Right lobe of liver (tissue), 6 donors: ENCODE results near the gene PATZ1. TPM values are rescaled to one million over a fixed set of nuclear protein-coding genes. Genes with fewer than 3 reads are reported as not detected.

Experiments
- ATAC-seq, 4 donors: fragments of 200-7000 bp; cut with Tn5 transposase; one replicate each; pipeline ENCODE4 v1.9.1; 2020; ENCODE audit warnings: mild to moderate bottlenecking in 4 of 4, moderate library complexity in 4 of 4
- DNase-seq, 3 donors: peaks; one replicate each; pipeline ENCODE4 v3.0.0-alpha.2; 2020
- H3K27ac ChIP-seq, 3 donors: fragments of 200-600 bp; one replicate each; pipeline ENCODE4 v1.8.0; 2022
- H3K27me3 ChIP-seq, 2 donors: fragments of 200-600 bp; one replicate each; pipeline ENCODE4 v1.8.0; 2022
- H3K36me3 ChIP-seq, 4 donors: fragments of 200-600 bp; sonication (generic) in 1 of 4; one replicate each; pipeline versions ENCODE4 v1.5.1 to v1.8.0; 2017 to 2022; ENCODE audit warnings: control low read depth in 1 of 4
- H3K4me1 ChIP-seq, 4 donors: fragments of 200-600 bp; sonication (generic) in 1 of 4; one replicate each; pipeline versions ENCODE4 v1.5.1 to v1.8.0; 2017 to 2022; ENCODE audit warnings: control low read depth in 1 of 4
- H3K4me3 ChIP-seq, 3 donors: fragments of 200-600 bp; one replicate each; pipeline ENCODE4 v1.8.0; 2022
- H3K9me3 ChIP-seq, 4 donors: fragments of 200-600 bp; sonication (generic) in 1 of 4; one replicate each; pipeline versions ENCODE4 v1.5.1 to v1.8.0; 2017 to 2022; ENCODE audit warnings: control low read depth in 1 of 4
- POLR2A ChIP-seq: fragments of 450-650 bp; IDR thresholded peaks from one replicate; pipeline ENCODE4 v1.6.1; 2017; ENCODE audit warnings: antibody characterized with exemption, mild to moderate bottlenecking
- WGBS: methylation state at CpG from one replicate; pipeline ENCODE4 v1.1.6; 2018; ENCODE audit warnings: low coverage, low lambda C conversion rate; ENCODE audit not compliant: insufficient coverage; ENCODE audit errors: missing lambda C conversion rate; 5-methylcytosine and 5-hydroxymethylcytosine counted together
- intact Hi-C, 2 donors: fragments of 100-400 bp; cut with DNase I; formaldehyde crosslinking; loops; one replicate each; pipeline versions ENCODE4 v1.11.2 to v1.14.1; 2022
- small RNA-seq, 2 experiments: library from RNA; depleted of rRNA; stranded (forward); fragments of <200 nt; gene quantifications; one replicate each; pipeline ENCODE3, GENCODE V24; 2016
- total RNA-seq, 6 experiments: library from RNA; depleted of rRNA in 2 of 6; stranded (reverse); fragments of >200 nt in 2 of 6; fragmentation: NEBNext Ultra II Directional in 3 of 6; extraction: Animal tissue kit (Norgen Biotek cat#: 25700) in 3 of 6; gene quantifications; one replicate each; pipeline versions ENCODE4 v1.1.0 to v1.2.4, GENCODE V29; 2016 to 2023
- TF ChIP-seq, protein P1 (sequence below), 4 donors: fragments of 200-600 bp in 3 of 4; fragments of 450-650 bp in 1 of 4; IDR thresholded peaks; one replicate each; pipeline versions ENCODE4 v1.5.1 to v1.8.0; 2016 to 2022; ENCODE audit warnings: antibody characterized with exemption in 4 of 4, mild to moderate bottlenecking in 2 of 4
- donor health status: DM: no; HTN: yes; CAD: no.
- donor health status: DM: no; HTN: no; CAD: no.
- donor health status: DM: no; HTN: no; CAD: no.
- donor health status: DM: no; HTN: yes; CAD: no.
- donor health status: DM: no; HTN: yes; CAD: no.

The PATZ1 gene
- total RNA-seq, 6 experiments from 2014 or later, result 7.4 to 18.8 (median 11.5) TPM

DNA sequence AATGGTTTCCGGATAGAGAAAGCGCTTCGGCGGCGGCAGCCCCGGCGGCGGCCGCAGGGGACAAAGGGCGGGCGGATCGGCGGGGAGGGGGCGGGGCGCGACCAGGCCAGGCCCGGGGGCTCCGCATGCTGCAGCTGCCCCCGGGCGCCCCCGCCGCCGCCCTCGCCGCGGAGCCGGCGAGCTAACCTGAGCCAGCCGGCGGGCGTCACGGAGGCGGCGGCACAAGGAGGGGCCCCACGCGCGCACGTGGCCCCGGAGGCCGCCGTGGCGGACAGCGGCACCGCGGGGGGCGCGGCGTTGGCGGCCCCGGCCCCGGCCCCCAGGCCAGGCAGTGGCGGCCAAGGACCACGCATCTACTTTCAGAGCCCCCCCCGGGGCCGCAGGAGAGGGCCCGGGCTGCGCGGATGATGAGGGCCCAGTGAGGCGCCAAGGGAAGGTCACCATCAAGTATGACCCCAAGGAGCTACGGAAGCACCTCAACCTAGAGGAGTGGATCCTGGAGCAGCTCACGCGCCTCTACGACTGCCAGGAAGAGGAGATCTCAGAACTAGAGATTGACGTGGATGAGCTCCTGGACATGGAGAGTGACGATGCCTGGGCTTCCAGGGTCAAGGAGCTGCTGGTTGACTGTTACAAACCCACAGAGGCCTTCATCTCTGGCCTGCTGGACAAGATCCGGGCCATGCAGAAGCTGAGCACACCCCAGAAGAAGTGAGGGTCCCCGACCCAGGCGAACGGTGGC lies 69.5 kb downstream of the PATZ1 start:
- DNase-seq, result no peak
- peaks cover 7 to 31% (median 17%) of the 10 kb centered on the region in 4 donors for H3K36me3 ChIP-seq
- H3K4me3 ChIP-seq, result no peak overlapping the region
- TF ChIP-seq, protein P1, sequence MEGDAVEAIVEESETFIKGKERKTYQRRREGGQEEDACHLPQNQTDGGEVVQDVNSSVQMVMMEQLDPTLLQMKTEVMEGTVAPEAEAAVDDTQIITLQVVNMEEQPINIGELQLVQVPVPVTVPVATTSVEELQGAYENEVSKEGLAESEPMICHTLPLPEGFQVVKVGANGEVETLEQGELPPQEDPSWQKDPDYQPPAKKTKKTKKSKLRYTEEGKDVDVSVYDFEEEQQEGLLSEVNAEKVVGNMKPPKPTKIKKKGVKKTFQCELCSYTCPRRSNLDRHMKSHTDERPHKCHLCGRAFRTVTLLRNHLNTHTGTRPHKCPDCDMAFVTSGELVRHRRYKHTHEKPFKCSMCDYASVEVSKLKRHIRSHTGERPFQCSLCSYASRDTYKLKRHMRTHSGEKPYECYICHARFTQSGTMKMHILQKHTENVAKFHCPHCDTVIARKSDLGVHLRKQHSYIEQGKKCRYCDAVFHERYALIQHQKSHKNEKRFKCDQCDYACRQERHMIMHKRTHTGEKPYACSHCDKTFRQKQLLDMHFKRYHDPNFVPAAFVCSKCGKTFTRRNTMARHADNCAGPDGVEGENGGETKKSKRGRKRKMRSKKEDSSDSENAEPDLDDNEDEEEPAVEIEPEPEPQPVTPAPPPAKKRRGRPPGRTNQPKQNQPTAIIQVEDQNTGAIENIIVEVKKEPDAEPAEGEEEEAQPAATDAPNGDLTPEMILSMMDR (IDR thresholded peaks at IDR 0.05), result no peak
- TF ChIP-seq POLR2A, result no peak
- H3K27me3 ChIP-seq, result no peaks in the 10 kb centered on the region
- WGBS, result 98% methylated on average over 19 of the region's 69 CpGs
- no peaks in the 10 kb centered on the region for H3K9me3 ChIP-seq
- no peak for ATAC-seq
- no peak overlapping the region for H3K27ac ChIP-seq
- H3K4me1 ChIP-seq, result peaks cover 0 to 15% (median 5%) of the 10 kb centered on the region in 4 donors
- intact Hi-C loops, result no loop called here

Small RNA genes lying within 50 kb of the gene (small RNA-seq; reads per million reads assigned to genes)
- gene RNA5SP496 (0 reads per million in 2 experiments), gene RNU6-338P (0 reads per million in 2 experiments)

Other genes with a start within 250 kb of the PATZ1 start
- 10 to 100 TPM in 3 of 6 experiments, 1 to 10 TPM in 3; 4.7 to 52.0 (median 9.4) TPM for gene SELENOM, start 238.8 kb downstream of the PATZ1 start, total RNA-seq
- gene INPP5J, start 223.4 kb downstream of the PATZ1 start, total RNA-seq, result under 1 TPM in 4 of 6 experiments, not detected in 2; 0.12 to 0.49 (median 0.26) TPM
- not detected for gene PLA2G3, start 205.8 kb downstream of the PATZ1 start, total RNA-seq
- gene RNF185, start 186.2 kb downstream of the PATZ1 start, total RNA-seq, result 10 to 100 TPM; 28.7 to 40.8 (median 37.4) TPM
- 10 to 100 TPM in 4 of 6 experiments, 1 to 10 TPM in 2; 6.3 to 47.9 (median 19.6) TPM for gene LIMK2, start 134.0 kb downstream of the PATZ1 start, total RNA-seq
- gene PIK3IP1, start 53.9 kb downstream of the PATZ1 start, total RNA-seq, result 1 to 10 TPM; 1.3 to 6.6 (median 5.6) TPM
- gene DRG1, start 53.3 kb upstream of the PATZ1 start, total RNA-seq, result 10 to 100 TPM; 24.2 to 34.7 (median 26.5) TPM
- 10 to 100 TPM in 2 of 6 experiments, 1 to 10 TPM in 4; 4.2 to 11.9 (median 8.3) TPM for gene EIF4ENIF1, start 143.5 kb upstream of the PATZ1 start, total RNA-seq
- 10 to 100 TPM in 2 of 6 experiments, 1 to 10 TPM in 4; 7.0 to 14.0 (median 8.7) TPM for gene SFI1, start 150.2 kb upstream of the PATZ1 start, total RNA-seq